Loucy (cell line): ENCODE measurements around the gene F7.

Source experiments
- EZH2phosphoT487 ChIP-seq: fragments of 200-600 bp; IDR thresholded peaks from 2 replicates; pipeline ENCODE4 v1.6.1; 2018; ENCODE audit warnings: antibody characterized with exemption, mild to moderate bottlenecking, moderate library complexity, borderline replicate concordance
- TF ChIP-seq, protein P1 (sequence below): fragments of 200-600 bp; sonication (generic); conservative IDR thresholded peaks from 2 replicates; pipeline ENCODE4 v1.5.1; 2014; ENCODE audit warnings: mild to moderate bottlenecking, antibody characterized with exemption, low read length

DNA sequence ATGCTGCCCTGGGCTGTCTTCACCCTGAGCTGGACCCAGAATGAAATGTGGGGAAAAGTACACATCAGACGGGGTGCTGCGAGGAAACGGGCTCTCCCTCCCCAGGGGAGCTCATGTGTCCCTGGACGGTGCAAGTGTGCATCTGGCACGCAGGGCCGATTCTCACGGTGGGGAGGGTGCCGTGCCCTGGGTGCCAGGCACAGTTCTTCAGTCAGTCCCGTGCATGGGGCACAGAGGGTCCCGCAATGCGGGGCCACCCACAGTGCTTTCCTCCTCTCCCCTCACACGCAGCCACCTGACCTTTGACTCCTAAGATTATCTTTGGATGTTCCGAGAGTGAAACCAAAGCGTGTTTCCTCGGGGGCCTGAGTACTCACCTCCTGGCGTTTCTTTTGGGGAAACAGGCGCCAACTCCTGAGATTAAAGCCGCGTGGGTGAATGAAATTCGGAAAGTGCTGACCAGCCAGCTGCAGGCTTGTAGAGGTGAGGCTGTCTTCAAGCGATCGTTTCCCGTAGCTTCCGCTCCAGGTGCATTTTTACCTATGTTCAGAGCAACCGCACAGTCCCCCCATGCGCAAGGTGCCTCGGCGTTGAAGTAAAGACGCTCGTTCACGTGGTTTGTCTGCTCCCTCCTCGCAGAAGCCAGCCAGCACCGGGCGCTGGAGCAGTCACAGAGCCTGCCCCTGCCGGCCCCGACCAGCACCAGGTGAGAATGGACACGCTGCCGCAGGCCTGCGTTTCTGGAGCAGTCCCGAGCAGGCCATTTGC is 17.5 kb upstream of the F7 start:
- TF ChIP-seq, protein P1, sequence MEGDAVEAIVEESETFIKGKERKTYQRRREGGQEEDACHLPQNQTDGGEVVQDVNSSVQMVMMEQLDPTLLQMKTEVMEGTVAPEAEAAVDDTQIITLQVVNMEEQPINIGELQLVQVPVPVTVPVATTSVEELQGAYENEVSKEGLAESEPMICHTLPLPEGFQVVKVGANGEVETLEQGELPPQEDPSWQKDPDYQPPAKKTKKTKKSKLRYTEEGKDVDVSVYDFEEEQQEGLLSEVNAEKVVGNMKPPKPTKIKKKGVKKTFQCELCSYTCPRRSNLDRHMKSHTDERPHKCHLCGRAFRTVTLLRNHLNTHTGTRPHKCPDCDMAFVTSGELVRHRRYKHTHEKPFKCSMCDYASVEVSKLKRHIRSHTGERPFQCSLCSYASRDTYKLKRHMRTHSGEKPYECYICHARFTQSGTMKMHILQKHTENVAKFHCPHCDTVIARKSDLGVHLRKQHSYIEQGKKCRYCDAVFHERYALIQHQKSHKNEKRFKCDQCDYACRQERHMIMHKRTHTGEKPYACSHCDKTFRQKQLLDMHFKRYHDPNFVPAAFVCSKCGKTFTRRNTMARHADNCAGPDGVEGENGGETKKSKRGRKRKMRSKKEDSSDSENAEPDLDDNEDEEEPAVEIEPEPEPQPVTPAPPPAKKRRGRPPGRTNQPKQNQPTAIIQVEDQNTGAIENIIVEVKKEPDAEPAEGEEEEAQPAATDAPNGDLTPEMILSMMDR: no peak
- no peak for TF ChIP-seq EZH2phosphoT487
